ENCODE data around the gene ZNF155.

DNA sequence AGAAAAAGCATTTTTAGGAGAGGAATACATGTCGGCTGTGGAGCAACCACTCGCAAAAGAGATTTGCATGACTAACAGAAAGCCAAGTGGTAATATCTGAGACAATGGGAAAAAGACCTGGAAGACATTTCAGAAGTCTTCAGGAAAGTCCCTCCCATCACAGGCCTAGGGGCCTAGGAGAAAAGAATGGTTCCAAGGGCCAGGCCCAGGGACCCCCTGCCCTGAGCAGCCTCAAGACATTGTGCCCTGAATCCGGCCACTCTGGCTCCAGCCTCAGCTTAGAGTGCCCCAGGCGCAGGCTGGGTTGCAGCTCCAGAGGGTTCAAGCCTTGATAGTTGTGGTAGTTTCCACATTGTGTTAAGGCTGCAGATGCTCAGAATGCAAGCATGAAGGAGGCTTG is 23.6 kb upstream of the ZNF155 start:
- TF ChIP-seq, protein P1, sequence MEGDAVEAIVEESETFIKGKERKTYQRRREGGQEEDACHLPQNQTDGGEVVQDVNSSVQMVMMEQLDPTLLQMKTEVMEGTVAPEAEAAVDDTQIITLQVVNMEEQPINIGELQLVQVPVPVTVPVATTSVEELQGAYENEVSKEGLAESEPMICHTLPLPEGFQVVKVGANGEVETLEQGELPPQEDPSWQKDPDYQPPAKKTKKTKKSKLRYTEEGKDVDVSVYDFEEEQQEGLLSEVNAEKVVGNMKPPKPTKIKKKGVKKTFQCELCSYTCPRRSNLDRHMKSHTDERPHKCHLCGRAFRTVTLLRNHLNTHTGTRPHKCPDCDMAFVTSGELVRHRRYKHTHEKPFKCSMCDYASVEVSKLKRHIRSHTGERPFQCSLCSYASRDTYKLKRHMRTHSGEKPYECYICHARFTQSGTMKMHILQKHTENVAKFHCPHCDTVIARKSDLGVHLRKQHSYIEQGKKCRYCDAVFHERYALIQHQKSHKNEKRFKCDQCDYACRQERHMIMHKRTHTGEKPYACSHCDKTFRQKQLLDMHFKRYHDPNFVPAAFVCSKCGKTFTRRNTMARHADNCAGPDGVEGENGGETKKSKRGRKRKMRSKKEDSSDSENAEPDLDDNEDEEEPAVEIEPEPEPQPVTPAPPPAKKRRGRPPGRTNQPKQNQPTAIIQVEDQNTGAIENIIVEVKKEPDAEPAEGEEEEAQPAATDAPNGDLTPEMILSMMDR (conservative IDR thresholded peaks at IDR 0.05 in 1 of 2, IDR thresholded peaks at IDR 0.05 in 1 of 2; ENCODE audit: extremely low read depth in 1 of 2, insufficient read depth in 1 of 2, low read depth in 1 of 2, low read length in 2 of 2) = no peak
- TF ChIP-seq EZH2 (IDR thresholded peaks at IDR 0.05; ENCODE audit: borderline replicate concordance, low read length) = no peak

All from mammary epithelial cell (primary cell).